Stimulated activated naive B cell treated with anti-CD40 and anti-IgM and Interleukin-4, amounts not matched to agents 10 μg/mL and 1 μg/mL and 100 μg/mL, for 72 hours (primary cell): ENCODE measurements around the gene UBXN7.
"Not testable (repeated sequence)": the region's sequence is repeated elsewhere in the genome, so short reads cannot be mapped to it uniquely, and the experiment has no call there.

ENCODE experiments used
- ATAC-seq, 2 donors: fragments of 150-1000 bp; cut with Tn5 transposase; replicated peaks; 2 replicates each; pipeline ENCODE4 v1.10.0; 2021; ENCODE audit warnings: moderate library complexity in 1 of 2
- DNase-seq: peaks from one replicate; pipeline ENCODE4 v3.0.0; 2021
- H3K27ac Mint-ChIP-seq: one replicate; pipeline ENCODE4 v1.8.0; 2022; ENCODE audit warnings: mild to moderate bottlenecking, mixed read lengths
- H3K27me3 Mint-ChIP-seq, 2 donors: one replicate each; pipeline ENCODE4 v1.8.0; 2022; ENCODE audit warnings: mixed read lengths in 2 of 2
- H3K36me3 Mint-ChIP-seq, 2 donors: one replicate each; pipeline ENCODE4 v1.8.0; 2022; ENCODE audit warnings: mixed read lengths in 2 of 2, mild to moderate bottlenecking in 1 of 2
- H3K4me1 Mint-ChIP-seq, 2 donors: one replicate each; pipeline ENCODE4 v1.8.0; 2022; ENCODE audit warnings: mixed read lengths in 2 of 2, mild to moderate bottlenecking in 1 of 2
- H3K4me3 Mint-ChIP-seq, 2 donors: one replicate each; pipeline ENCODE4 v1.8.0; 2022; ENCODE audit warnings: mild to moderate bottlenecking in 2 of 2, mixed read lengths in 2 of 2, moderate library complexity in 1 of 2
- H3K9me3 Mint-ChIP-seq, 2 donors: one replicate each; pipeline ENCODE4 v1.8.0; 2022; ENCODE audit warnings: mixed read lengths in 2 of 2, mild to moderate bottlenecking in 1 of 2

The UBXN7 gene

GRCh38 chr3:196357905-196358304, 74.3 kb downstream of the UBXN7 start:
- H3K27ac Mint-ChIP-seq: no peak overlapping the region
- no peak overlapping the region for H3K4me3 Mint-ChIP-seq
- DNase-seq (no peak), ATAC-seq (no peak)
- peaks cover 3 to 6% of the 10 kb centered on the region in 2 donors for H3K4me1 Mint-ChIP-seq
- H3K9me3 Mint-ChIP-seq: no peaks in the 10 kb centered on the region
- no peaks in the 10 kb centered on the region for H3K27me3 Mint-ChIP-seq
- H3K36me3 Mint-ChIP-seq: peaks cover 72 to 81% of the 10 kb centered on the region in 2 donors

- Mint-ChIP-seq H3K4me1 (peaks cover 3 to 6% of the 10 kb centered on the region in 2 donors), H3K4me3 (no peak overlapping the region), H3K9me3 (no peaks in the 10 kb centered on the region), H3K27ac (no peak overlapping the region), H3K36me3 (peaks cover 66 to 72% of the 10 kb centered on the region in 2 donors), H3K27me3 (no peaks in the 10 kb centered on the region)
- no peak for ATAC-seq
- DNase-seq: no peak
These were observed 75.7 kb downstream of the UBXN7 start for GRCh38 chr3:196356556-196356955.

GRCh38 chr3:196355668-196356067, 76.6 kb downstream of the UBXN7 start:
- Mint-ChIP-seq H3K27me3 (no peaks in the 10 kb centered on the region), H3K36me3 (peaks cover 61 to 67% of the 10 kb centered on the region in 2 donors), H3K9me3 (no peaks in the 10 kb centered on the region), H3K4me1 (peaks cover 3 to 6% of the 10 kb centered on the region in 2 donors), H3K4me3 (no peak overlapping the region), H3K27ac (no peak overlapping the region)
- DNase-seq (no peak), ATAC-seq (no peak)

- peaks cover 3% of the 10 kb centered on the region in 2 donors for H3K4me1 Mint-ChIP-seq
- ATAC-seq (no peak), DNase-seq (no peak)
- no peaks in the 10 kb centered on the region for H3K9me3 Mint-ChIP-seq
- no peak overlapping the region for H3K4me3 Mint-ChIP-seq
- peaks cover 51 to 57% of the 10 kb centered on the region in 2 donors for H3K36me3 Mint-ChIP-seq
- no peak overlapping the region for H3K27ac Mint-ChIP-seq
- H3K27me3 Mint-ChIP-seq: no peaks in the 10 kb centered on the region
These were observed 78.1 kb downstream of the UBXN7 start for GRCh38 chr3:196354132-196354531.

GRCh38 chr3:196351541-196351940, 80.7 kb downstream of the UBXN7 start:
- Mint-ChIP-seq H3K27ac (no peak overlapping the region), H3K4me3 (no peak overlapping the region), H3K27me3 (no peaks in the 10 kb centered on the region), H3K9me3 (no peaks in the 10 kb centered on the region), H3K4me1 (no peaks in the 10 kb centered on the region), H3K36me3 (peaks cover 39 to 47% of the 10 kb centered on the region in 2 donors)
- ATAC-seq (no peak), DNase-seq (no peak)

GRCh38 chr3:196350067-196350466, 82.2 kb downstream of the UBXN7 start:
- peaks cover 37 to 40% of the 10 kb centered on the region in 2 donors for H3K36me3 Mint-ChIP-seq
- H3K4me1 Mint-ChIP-seq: peaks cover 9 to 10% of the 10 kb centered on the region in 2 donors
- no peak overlapping the region for H3K27ac Mint-ChIP-seq
- H3K27me3 Mint-ChIP-seq: no peaks in the 10 kb centered on the region
- no peak for ATAC-seq
- no peaks in the 10 kb centered on the region for H3K9me3 Mint-ChIP-seq
- H3K4me3 Mint-ChIP-seq: no peak overlapping the region
- no peak for DNase-seq

- H3K36me3 Mint-ChIP-seq: peaks cover 29 to 31% of the 10 kb centered on the region in 2 donors
- ATAC-seq (no peak), DNase-seq (no peak)
- no peaks in the 10 kb centered on the region for H3K27me3 Mint-ChIP-seq
- no peak overlapping the region for H3K4me3 Mint-ChIP-seq
- H3K4me1 Mint-ChIP-seq: peaks cover 15 to 22% of the 10 kb centered on the region in 2 donors
- no peaks in the 10 kb centered on the region for H3K9me3 Mint-ChIP-seq
- no peak overlapping the region for H3K27ac Mint-ChIP-seq
These were observed 83.5 kb downstream of the UBXN7 start for GRCh38 chr3:196348698-196349097.

GRCh38 chr3:196344663-196345062, 87.6 kb downstream of the UBXN7 start:
- Mint-ChIP-seq H3K4me3 (peak overlapping the region; percentile 27 to 57), H3K9me3 (no peaks in the 10 kb centered on the region), H3K4me1 (peaks cover 18 to 34% of the 10 kb centered on the region in 2 donors), H3K27ac (peak overlapping the region; percentile 68), H3K27me3 (no peaks in the 10 kb centered on the region), H3K36me3 (peaks cover 19% of the 10 kb centered on the region in 2 donors)
- peak; percentile 81 to 87 for ATAC-seq
- no peak for DNase-seq

- not testable (repeated sequence) for H3K4me3 Mint-ChIP-seq, ATAC-seq
- H3K4me1 Mint-ChIP-seq: peaks cover 18 to 34% of the 10 kb centered on the region in 2 donors
These were observed 88.3 kb downstream of the UBXN7 start for GRCh38 chr3:196343917-196344316.

GRCh38 chr3:196341137-196341536, 91.1 kb downstream of the UBXN7 start:
- ATAC-seq (no peak), DNase-seq (no peak)
- Mint-ChIP-seq H3K4me3 (no peak overlapping the region), H3K27me3 (no peaks in the 10 kb centered on the region), H3K4me1 (peaks cover 18 to 34% of the 10 kb centered on the region in 2 donors), H3K36me3 (peaks cover 8 to 11% of the 10 kb centered on the region in 2 donors), H3K27ac (no peak overlapping the region), H3K9me3 (no peaks in the 10 kb centered on the region)

More at GRCh38 chr3:196343917-196344316, 88.3 kb downstream of the UBXN7 start:
- H3K36me3 Mint-ChIP-seq: peaks cover 17 to 18% of the 10 kb centered on the region in 2 donors
- H3K27me3 Mint-ChIP-seq, H3K27ac Mint-ChIP-seq, H3K9me3 Mint-ChIP-seq, DNase-seq: not testable (repeated sequence)

- peaks cover 14 to 27% of the 10 kb centered on the region in 2 donors for H3K4me1 Mint-ChIP-seq
- H3K27ac Mint-ChIP-seq: no peak overlapping the region
These were observed 91.8 kb downstream of the UBXN7 start for GRCh38 chr3:196340466-196340865.

GRCh38 chr3:196339493-196340254, 92.6 kb downstream of the UBXN7 start:
- ATAC-seq: peak in 1 of 2 donors; percentile 32
- Mint-ChIP-seq H3K36me3 (no peaks in the 10 kb centered on the region), H3K9me3 (no peaks in the 10 kb centered on the region), H3K4me3 (no peak overlapping the region), H3K4me1 (peaks cover 7 to 20% of the 10 kb centered on the region in 2 donors), H3K27me3 (no peaks in the 10 kb centered on the region), H3K27ac (no peak overlapping the region)
- no peak for DNase-seq

More at GRCh38 chr3:196340466-196340865, 91.8 kb downstream of the UBXN7 start:
- Mint-ChIP-seq H3K36me3 (peaks cover 2 to 5% of the 10 kb centered on the region in 2 donors), H3K9me3 (no peaks in the 10 kb centered on the region), H3K27me3 (no peaks in the 10 kb centered on the region), H3K4me3 (no peak overlapping the region)
- no peak for DNase-seq
- no peak for ATAC-seq

- H3K36me3 Mint-ChIP-seq: no peaks in the 10 kb centered on the region
- peaks cover 3 to 13% of the 10 kb centered on the region in 2 donors for H3K4me1 Mint-ChIP-seq
- DNase-seq (no peak), ATAC-seq (no peak)
- H3K4me3 Mint-ChIP-seq: no peak overlapping the region
- no peaks in the 10 kb centered on the region for H3K9me3 Mint-ChIP-seq
- no peaks in the 10 kb centered on the region for H3K27me3 Mint-ChIP-seq
- H3K27ac Mint-ChIP-seq: no peak overlapping the region
These were observed 93.2 kb downstream of the UBXN7 start for GRCh38 chr3:196339044-196339443.

GRCh38 chr3:196336319-196337145, 95.7 kb downstream of the UBXN7 start:
- Mint-ChIP-seq H3K27me3 (no peaks in the 10 kb centered on the region), H3K36me3 (no peaks in the 10 kb centered on the region), H3K9me3 (no peaks in the 10 kb centered on the region), H3K27ac (no peak overlapping the region), H3K4me1 (peaks cover 3 to 12% of the 10 kb centered on the region in 2 donors), H3K4me3 (no peak overlapping the region)
- DNase-seq: no peak
- no peak for ATAC-seq
